ENCODE results near the gene FGD3.
"Not testable (repeated sequence)": the region's sequence is repeated elsewhere in the genome, so short reads cannot be mapped to it uniquely, and the experiment has no call there.

FGD3 gene

GRCh38 chr9:92947268-92948037 lies at the start of gene FGD3:
FGD3 (plus strand) TSS chr9:92947523; CDS start chr9:92976257, 28,734 bp downstream.
- peak; percentile 56 for DNase-seq
- peak; percentile 70 for ATAC-seq

GRCh38 chr9:92905137-92905536 lies 42.2 kb upstream of the FGD3 start:
- not testable (repeated sequence) for ATAC-seq, DNase-seq

GRCh38 chr9:92911511-92912475 lies 35.5 kb upstream of the FGD3 start:
- DNase-seq (no peak), ATAC-seq (no peak)

GRCh38 chr9:92917176-92917800 lies 30.0 kb upstream of the FGD3 start:
- DNase-seq, result no peak
- ATAC-seq, result no peak

GRCh38 chr9:92920437-92920836 lies 26.9 kb upstream of the FGD3 start:
- ATAC-seq, result no peak
- no peak for DNase-seq

GRCh38 chr9:92931606-92932005 lies 15.7 kb upstream of the FGD3 start:
- ATAC-seq (no peak), DNase-seq (no peak)

GRCh38 chr9:92934321-92934720 lies 13.0 kb upstream of the FGD3 start:
- ATAC-seq, result no peak
- no peak for DNase-seq

GRCh38 chr9:92938025-92938424 lies 9.3 kb upstream of the FGD3 start:
- DNase-seq, result no peak
- no peak for ATAC-seq

GRCh38 chr9:92941861-92942260 lies 5.5 kb upstream of the FGD3 start:
- ATAC-seq, result no peak
- no peak for DNase-seq

GRCh38 chr9:92942688-92943616 lies 4.4 kb upstream of the FGD3 start:
- no peak for ATAC-seq

GRCh38 chr9:92944921-92945320 lies 2.4 kb upstream of the FGD3 start:
- no peak for ATAC-seq
- DNase-seq, result no peak

More at GRCh38 chr9:92942688-92943616, 4.4 kb upstream of the FGD3 start:
- no peak for DNase-seq

GRCh38 chr9:92945796-92946195 lies 1.5 kb upstream of the FGD3 start:
- DNase-seq (no peak), ATAC-seq (no peak)

GRCh38 chr9:92948038-92948534 lies 763 bp downstream of the FGD3 start:
- ATAC-seq, result no peak

GRCh38 chr9:92948632-92949031 lies 1.3 kb downstream of the FGD3 start:
- DNase-seq, result no peak
- ATAC-seq, result no peak

More at GRCh38 chr9:92948038-92948534, 763 bp downstream of the FGD3 start:
- DNase-seq, result no peak

- ATAC-seq (no peak), DNase-seq (no peak)
These were observed 2.1 kb downstream of the FGD3 start for GRCh38 chr9:92949266-92949982.

GRCh38 chr9:92950359-92950955 lies 3.1 kb downstream of the FGD3 start:
- no peak for ATAC-seq
- DNase-seq, result no peak

GRCh38 chr9:92952906-92953610 lies 5.7 kb downstream of the FGD3 start:
- no peak for DNase-seq
- no peak for ATAC-seq

GRCh38 chr9:92954049-92954861 lies 6.9 kb downstream of the FGD3 start:
- peak; percentile 91 for ATAC-seq
- peak; percentile 80 for DNase-seq

GRCh38 chr9:92954886-92955285 lies 7.6 kb downstream of the FGD3 start:
- ATAC-seq, result no peak
- DNase-seq, result no peak
